GM10266 (cell line): ENCODE data around the gene SAP30L.

Experiments
- DNase-seq: peaks from one replicate; pipeline ENCODE4 v3.0.0; 2012; ENCODE audit errors: extremely low spot score
- TF ChIP-seq, protein P1 (sequence below): IDR thresholded peaks from 2 replicates; pipeline ENCODE4 v1.5.1; 2012; ENCODE audit warnings: mild to moderate bottlenecking, low read depth; ENCODE audit not compliant: control insufficient read depth, insufficient read depth; ENCODE audit errors: missing control alignments

Gene SAP30L

DNA sequence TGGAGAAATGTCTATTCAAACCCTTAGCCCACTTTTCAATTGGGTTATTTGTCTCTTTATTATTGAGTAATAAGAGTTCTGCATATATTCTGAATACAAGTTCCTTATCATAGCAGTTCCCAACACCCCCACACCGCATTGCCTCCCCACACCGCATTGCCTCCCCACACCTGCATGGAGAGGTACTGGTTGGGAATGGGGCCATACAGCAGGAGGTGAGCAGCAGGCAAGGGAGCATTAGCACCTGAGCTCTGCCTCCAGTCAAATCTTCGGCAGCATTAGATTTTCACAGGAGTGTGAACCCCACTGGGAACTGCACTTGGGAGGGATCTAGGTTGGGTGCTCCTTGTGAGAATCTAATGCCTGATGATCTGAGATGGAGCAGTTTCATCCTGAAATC lies 10.6 kb upstream of the SAP30L start:
- TF ChIP-seq, protein P1, sequence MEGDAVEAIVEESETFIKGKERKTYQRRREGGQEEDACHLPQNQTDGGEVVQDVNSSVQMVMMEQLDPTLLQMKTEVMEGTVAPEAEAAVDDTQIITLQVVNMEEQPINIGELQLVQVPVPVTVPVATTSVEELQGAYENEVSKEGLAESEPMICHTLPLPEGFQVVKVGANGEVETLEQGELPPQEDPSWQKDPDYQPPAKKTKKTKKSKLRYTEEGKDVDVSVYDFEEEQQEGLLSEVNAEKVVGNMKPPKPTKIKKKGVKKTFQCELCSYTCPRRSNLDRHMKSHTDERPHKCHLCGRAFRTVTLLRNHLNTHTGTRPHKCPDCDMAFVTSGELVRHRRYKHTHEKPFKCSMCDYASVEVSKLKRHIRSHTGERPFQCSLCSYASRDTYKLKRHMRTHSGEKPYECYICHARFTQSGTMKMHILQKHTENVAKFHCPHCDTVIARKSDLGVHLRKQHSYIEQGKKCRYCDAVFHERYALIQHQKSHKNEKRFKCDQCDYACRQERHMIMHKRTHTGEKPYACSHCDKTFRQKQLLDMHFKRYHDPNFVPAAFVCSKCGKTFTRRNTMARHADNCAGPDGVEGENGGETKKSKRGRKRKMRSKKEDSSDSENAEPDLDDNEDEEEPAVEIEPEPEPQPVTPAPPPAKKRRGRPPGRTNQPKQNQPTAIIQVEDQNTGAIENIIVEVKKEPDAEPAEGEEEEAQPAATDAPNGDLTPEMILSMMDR, result no peak
- no peak for DNase-seq

DNA sequence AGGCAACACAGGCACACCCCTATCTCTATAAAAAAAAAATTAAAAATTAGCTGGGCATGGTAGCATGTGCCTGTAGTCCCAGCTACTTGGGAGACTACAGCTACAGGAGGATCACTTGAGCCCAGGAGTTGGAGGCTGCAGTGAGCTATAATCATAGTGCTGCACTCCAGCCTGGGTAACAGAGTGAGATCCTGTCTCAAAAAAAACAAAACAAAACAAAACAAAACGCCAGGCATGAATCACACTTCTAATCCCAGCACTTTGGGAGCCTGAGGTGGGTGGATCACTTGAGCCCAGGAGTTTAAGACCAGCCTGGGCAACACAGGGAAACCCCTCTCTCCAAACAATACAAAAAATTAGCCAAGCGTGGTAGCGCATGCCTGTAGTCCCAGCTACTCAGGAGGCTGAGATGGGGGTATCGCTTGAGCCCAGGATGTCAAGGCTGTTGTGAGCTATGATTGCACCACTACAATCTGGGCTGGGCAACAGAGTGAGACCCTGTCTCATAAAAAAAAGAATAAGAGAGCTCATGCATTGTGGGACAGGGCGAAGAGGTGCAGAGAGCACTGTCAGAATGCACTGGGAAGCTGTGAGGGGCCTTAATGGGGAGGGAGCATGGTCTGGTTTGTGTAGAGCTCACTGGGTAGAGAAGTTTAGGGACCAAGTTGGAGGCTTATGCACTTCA lies 8.4 kb upstream of the SAP30L start:
- TF ChIP-seq, protein P1, result no peak
- DNase-seq, result no peak

DNA sequence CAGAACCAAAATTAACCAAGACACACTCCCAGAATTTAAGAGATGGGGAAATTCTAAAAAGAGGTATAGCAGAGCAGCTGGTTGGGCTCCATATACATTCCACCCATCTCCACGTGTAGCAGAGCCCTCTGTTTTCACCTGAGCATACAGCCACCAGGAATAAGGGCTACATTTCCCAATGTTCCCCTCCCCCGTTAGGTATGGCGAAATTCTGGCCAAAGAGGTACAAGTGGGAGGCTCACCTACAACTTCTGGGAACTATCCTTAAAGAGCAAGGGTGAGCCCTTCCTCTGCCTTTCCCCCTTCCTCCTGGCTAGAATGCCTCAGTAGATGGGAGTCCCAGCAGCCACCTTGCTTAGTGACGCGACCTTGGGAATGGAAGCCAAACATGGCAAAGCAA lies 5.3 kb upstream of the SAP30L start:
- DNase-seq, result no peak
- TF ChIP-seq, protein P1, result no peak

DNA sequence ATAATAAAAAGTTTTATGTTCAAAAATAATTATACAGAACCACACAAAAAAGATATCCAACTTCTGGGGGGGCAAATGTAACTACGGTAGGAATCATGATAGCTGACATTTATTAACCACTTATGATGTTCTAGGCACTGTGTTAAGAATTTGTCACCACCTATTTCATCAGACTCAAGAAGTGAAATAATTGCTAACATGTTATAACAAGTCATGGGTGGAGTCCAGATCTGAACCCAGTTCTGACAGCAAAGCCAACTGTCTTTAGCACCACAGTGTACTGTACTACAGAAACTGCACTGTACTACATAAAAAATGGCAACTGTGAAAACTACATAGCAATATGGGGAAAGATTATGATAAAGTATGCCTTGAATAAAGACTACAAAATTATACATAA lies 3.0 kb upstream of the SAP30L start:
- TF ChIP-seq, protein P1, result no peak

DNA sequence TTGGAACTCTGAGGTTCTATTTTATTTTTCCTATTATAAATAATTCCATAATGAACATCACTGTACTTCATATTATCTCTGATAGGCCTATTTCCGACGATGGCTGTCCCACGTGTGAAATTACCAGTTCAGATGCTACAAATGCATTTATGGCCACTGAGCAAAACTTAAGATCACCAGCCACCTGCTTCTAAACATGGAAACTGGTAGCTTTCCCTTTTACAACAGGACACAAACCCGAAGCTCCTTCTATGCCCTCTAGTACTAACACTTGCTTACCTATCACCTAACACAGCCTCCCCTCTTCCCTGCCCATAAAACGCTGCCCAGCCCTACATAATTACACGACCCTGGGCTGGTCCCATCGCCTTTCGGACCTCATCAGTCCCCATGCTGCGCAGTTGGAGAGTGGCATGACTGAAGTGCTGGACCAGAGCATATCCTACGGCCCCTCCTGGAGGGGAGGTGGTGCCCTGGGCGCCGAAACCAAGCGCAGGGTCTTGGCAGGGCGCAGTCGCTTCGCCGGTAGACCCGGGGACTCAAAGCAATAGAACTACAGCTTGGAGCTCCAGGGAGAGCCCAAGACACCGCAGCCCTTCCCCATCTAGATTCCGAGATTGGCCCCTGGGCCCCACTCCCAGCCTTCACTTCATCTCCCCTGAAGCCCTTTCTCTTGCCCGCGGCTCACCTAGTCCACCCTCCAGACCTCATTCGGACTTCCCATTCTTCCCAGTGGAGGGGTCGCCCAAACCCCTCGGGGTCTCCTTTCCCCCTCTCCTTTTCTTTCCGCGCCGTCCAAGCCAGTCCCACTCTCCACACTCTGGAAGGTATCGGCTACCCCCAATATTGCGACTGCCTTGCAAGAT lies 1.0 kb upstream of the SAP30L start:
- TF ChIP-seq, protein P1, result no peak
- DNase-seq, result peak; percentile 31

More for the DNA sequence above, 3.0 kb upstream of the SAP30L start:
- DNase-seq, result no peak

DNA sequence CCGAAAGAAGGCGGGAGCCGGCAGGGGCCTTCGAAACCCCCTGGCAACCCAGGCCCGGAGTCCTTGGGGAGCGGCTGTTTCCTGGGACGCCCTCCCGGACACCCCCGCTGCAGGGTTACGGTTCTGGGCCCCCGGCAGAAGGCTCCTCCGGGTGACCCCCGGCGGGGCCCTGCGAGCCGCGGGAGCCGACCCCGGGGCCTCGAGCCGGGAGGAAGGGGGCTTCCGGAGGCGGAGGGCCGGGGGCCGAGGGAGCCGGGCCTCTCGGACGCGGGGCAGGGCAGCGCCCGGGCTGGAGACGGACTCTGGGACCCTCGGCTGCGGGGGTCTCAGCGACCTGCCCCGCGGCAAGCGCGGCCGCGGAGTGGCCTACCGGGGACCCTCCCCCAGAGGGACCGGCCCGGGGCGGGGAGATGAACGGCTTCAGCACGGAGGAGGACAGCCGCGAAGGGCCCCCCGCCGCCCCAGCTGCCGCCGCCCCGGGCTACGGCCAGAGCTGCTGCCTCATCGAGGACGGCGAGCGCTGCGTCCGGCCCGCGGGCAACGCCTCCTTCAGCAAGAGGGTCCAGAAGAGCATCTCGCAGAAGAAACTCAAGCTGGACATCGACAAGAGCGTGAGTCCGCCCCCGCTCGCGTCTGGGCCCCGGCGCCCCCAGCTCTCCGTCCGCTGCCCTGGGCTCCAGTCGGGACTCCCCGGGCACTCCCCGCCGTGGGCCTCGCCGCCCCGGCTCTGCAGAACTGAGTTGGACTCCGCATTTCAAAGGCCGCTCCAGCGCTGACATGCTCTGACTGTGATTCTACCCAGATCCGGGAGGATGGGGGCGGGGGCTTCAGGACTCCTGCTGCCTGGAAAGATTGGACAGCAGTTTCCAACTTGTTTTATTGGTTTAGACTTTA lies 645 bp downstream of the SAP30L start:
- DNase-seq, result peak; percentile 60
- TF ChIP-seq, protein P1, result no peak
